NCI-H2107 treated with DMSO at 0.1 percent for 48 hours (cell line): Measurements from ENCODE around the gene TMEM44.
"Not testable (repeated sequence)": the region's sequence is repeated elsewhere in the genome, so short reads cannot be mapped to it uniquely, and the experiment has no call there.

Experiments
- DNase-seq: peaks from one replicate; lab custom pipeline; 2025; ENCODE audit not compliant: unreplicated experiment; lab: John Stamatoyannopoulos, UW

TMEM44 gene

DNA sequence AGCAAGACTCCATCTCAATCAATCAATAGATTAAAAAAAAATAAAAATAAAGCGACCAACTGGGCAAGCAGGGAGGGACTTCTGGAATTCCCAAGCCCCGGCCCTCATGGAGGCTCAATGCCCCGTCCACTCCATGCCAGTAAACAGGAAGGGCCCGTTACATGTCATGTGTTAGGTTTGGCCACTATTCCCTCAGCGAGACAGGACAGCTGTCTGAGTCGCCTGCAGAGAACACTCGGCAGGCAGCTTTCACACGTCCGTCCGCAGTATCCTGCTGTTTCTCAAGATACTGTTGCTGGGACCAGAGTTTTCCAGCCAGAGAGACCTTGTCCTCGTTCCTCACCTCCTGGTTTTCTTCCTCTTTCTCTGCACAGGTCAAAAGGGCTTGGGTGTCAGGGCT is 18.0 kb downstream of the TMEM44 start:
- no peak for DNase-seq

DNA sequence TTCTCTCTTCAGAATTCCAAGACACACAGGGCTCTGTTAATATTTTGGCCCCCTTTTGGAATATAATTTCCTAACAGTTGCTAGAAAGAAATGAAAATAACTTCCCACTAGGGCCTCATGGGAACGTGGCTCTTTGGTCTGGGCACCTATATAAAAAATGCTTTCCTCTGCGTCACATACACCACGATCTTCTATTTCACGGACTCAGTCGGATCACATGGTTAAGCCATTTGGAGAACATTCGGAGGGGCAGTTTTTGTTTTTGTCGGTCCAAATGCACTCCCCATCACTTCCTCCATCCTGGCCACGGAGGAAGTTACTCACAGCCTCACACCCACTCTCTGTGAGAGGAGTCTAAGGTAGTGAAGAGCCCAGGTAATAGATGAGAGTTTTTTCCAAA is 21.0 kb downstream of the TMEM44 start:
- DNase-seq = no peak

DNA sequence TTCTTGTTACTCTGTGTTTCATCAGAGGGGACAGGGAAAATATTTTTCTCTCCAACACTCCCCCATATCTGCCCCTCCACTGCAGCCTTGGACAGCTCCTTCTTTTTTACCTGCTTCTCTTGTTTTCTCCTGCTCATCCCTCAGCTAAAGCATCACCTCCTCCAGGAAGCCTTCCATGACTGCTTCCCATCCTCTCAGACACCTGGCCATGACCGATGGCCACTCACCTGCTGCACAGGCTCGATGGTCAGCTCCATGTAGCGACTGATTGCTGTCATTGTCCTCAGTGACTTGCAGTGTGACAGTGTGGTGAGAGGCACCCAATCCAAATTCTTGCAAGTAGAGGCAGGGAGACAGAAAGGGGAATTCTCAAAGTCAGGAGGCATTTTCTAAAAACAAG is 22.5 kb downstream of the TMEM44 start:
- no peak for DNase-seq

DNA sequence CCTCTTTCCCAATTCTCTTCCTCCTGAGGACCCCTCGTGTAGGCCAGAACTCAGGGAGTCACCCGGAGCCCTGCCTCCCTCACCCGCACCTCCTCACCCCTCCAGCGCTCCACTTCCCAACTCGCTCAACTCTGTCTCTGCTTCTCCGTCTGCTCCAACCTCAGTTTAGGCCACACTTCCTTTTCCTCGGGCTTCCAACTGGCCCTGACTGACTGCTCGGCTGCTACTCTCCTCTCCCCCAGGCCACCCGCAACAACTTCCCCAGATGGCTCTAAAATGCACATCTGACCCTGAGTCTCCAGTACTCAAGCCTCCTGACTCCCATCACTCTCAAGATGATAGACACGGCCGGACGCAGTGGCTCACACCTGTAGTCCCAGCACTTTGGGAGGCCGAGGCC is 23.6 kb downstream of the TMEM44 start:
- no peak for DNase-seq

DNA sequence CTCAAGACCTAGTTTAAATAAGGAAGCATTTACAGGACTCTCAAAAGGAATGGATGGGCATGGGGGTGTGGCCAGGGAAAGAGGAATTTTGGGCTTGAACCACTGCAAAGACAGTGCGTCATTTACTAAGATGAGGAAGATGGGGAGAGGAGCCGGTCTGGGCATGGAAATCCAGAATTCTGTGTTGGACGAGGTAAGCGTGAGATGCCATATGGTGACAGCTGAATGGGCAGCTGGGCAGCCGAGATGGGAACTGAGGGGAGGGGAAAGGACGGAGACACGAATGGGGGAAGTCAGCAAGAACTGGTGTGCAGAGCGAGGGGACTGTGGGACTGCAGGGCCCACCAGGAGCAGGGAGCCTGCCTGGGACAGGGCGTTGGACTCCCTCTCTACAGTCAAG is 24.2 kb downstream of the TMEM44 start:
- no peak for DNase-seq

DNA sequence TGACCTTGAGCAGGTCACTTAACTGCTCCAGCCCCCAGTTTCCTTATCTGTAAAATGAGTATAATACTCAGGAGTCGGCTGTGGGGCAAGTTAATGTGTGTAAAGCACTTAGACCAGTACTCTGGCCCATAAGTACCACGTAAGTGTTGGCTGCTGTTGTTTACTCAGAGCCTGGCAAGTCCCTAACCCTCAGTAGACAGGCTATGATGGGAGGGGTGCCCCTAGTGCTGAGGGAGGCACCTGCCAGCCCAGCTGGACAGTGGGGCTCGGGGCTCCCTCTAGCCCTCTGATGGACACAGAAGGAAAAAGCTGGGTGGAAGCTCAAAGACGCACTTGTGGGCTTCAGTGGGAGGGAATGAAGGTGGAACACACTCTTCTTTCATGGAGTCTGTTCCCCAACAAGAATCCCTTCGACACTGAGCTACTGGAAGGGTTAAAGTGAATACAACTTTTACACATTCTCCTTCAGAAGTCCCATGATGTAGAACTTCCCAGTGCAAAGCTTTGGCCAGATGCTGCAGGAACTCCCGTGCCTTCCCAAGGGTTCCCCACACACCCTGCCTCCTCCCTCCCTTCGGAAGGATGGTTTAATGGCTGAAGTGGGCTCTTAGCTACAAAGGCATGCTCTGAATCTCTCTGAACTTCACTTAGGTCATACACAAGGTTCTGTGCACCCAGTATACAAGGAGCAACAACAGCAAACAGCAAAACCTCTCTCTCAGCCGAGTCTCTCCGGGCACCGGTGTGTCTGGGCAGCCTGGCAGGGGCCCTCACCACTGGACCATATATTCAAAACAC is 25.4 kb downstream of the TMEM44 start:
- DNase-seq = no peak

DNA sequence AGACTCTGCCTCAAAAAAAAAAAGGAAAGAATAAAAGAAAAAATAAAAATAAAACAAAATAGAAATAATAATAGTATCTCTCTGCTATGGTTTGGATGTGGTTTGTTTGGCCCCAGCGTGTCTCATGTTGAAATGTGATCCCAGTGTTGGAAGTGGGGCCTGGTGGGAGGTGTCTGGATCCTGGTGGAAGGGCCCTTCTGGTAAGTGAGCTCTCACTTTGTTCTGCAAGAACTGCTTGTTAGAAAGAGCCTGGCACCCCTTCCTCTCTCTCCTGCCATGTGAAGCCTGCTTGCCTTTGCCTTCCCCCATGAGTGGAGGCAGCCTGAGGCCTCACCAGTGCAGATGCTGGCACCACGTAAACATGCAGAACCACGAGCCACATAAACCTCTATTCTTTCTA is 26.3 kb downstream of the TMEM44 start:
- no peak for DNase-seq

DNA sequence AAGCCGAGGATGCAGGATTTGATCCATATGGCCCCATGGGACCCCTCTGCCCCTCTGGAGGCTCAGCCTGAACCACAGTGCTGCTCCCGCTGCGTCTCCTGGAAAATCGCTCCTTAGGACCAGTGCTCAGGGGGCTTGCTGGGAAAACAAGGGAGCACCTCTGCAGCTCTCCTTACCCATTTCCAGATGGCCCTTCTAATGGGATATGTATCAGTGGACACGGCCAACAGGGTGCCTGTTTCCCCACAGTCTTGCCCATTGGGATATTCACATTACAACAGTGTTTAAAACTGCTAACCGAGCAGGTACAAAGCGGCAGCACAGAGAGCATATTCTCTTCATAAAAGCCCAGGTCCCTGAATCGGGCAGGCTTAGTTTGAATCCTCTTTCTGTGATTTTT is 27.1 kb downstream of the TMEM44 start:
- no peak for DNase-seq

DNA sequence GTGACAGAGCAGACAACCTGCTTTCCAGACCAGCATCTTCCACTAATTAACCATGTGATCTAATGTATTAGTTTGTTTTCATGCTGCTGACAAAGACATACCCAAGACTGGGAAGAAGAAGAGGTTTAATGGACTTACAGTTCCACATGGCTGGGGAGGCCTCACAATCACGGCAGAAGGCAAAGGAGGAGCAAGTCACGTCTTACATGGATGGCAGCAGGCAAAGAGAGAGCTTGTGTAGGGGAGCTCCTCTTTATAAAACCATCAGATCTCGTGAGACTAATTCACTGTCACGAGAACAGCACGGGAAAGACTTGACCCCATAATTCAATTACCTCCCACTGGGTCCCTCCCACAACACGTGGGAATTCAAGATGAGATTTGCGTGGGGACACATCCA is 27.9 kb downstream of the TMEM44 start:
- not testable (repeated sequence) for DNase-seq

DNA sequence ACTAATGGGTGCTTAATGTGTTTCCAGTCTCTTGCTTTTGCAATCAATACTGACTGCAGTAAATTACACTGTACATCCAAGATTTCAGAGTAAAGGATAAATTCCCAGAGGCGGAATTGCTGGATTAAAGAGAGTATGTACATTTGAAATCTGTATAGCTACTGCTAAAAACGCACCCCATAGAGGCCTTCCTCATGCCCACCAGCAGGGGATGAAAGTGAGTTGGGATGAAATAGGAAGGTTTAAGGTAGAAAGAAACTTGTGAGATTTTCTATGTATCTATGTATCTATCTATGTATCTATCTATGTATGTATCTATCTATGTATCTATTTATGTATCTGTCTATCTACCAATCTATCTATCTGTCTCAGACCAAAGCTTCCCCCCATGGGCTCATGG is 28.4 kb downstream of the TMEM44 start:
- no peak for DNase-seq

DNA sequence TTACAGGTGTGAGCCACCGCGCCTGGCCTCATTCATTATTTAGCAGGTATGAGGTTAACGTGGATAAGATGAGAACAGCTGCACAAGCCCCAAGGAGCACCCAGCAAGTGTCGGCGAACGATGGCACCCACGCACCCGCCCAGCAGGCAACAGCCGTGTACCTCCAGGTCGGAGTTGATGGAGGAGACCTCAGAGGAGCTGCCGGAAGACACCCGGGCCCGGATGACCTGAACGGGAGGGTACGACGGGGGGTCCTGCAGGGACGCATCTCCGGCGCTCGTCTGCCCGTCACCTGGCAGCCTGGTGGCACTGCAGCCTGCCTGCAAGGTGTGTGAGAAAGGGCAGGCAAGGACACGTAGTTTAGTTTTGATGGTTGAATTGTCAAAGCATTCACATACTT is 29.1 kb downstream of the TMEM44 start:
- DNase-seq = no peak

DNA sequence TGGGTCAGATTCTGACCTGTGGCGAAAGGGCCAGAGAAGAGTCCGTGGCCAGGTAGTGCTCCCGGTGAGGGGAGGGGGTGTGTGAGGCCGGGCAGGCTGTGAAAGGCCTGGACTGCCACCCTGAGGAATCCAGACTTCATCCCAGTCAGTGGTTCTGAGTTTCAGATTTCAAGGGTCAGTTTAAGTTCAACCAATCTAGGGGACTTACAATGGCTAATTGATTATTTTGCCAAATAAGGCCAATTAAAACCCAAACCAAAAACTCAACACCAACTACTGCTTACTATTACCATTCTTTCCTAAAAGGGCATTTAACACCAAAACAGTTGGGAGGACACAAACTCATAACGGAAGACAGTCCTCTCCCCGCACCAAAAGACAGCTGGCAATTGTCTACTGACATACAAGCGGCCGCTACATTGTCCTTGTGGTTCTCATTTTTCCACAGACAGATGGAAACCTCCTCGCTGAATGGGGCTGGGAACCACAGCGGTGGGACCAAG is 30.5 kb downstream of the TMEM44 start:
- DNase-seq = peak; percentile 44

DNA sequence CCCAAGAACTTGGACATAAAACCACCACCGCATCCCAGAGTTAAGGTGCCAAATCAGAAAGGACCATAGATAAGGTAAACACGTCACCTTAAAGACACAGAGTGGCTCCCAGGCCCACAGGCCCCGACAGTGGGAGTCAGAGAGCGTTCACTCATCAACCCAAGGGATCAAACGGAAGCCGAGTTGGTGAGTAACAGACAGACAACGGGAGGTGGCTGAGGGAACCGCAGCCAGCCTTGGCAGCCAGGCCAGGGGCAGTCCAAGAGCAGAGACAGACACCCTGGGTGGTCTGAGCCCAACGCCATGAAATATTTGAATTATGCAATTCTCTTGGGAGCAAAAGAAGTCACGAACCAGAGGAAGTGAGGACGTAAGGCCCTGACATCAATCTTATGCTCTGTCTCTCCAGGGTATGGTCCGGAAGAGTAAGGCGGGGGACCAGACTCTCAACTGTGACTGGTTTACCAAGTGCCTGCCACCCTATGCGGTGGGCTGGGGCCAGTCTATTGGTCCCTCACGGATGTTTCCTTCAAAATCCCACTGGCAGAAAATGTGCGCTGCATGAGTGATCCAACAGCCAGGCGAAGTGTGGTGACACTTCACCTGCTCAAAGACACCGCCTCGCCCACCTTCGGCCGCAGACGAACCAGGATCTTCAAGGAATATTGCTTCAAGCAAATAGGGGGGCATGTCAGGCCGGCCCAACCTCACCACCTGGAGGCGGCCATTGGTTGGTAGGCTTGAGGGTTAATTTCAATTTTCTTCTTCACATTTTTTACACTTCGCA is 34.3 kb downstream of the TMEM44 start:
- DNase-seq = no peak

DNA sequence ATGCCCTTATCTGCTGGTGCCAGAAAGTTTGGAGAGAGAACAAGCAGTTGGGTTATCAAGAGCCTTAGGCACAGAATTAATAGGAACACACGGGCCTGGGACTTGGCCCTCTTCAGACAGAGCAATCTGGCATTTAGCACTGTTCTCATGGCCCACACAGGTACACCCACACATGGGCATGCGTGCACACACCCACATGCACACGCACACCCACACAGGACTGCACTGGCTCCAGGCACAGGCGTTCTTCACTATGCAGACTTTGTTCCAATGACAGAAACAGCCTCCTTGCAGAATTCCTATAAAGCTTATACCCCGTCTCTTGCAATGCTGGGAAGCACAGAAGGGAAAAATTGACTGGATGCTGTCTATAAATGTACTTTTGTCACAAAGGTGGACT is 36.3 kb downstream of the TMEM44 start:
- no peak for DNase-seq

DNA sequence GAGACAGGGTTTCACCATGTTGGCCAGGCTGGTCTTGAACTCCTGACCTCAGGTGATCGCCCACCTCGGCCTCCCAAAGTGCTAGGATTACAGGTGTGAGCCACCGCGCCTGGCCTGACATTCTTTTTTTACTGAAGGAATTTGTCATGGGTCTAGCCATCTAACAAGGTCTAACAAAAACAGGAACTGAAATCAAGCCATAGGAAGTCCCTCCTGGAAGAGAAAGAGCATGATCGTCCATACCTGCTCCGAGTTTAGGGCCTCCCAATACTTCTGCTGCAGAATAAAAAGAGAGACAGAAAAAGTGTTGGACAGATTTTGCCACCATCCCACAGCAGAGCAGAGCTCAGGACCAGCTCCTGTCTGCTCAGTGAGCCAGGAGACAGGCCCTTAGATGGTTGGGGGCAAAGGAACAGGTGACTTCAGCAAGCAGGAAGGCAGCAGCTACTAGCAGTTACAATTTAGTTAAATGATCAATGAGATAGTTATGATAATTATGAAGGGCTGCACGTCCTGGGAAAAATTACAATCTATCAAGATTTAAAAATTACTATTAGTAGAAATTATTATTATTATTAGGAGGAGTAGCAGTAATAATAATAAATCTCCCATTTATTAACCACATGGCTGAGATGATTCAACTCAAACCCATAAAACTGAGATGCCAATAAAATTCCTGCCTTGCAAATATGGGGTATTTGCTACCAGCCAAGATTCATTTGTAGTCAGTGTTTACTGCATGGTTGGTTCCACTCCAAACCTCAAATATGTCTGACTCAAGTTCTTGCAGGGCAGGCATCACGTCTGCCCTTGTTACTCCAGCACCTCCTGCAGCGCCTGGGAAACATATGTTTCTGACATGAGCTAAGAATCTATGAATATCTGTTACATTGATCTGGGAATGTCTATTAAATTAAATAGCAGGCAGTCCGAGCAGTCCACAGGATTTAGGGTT is 40.1 kb downstream of the TMEM44 start:
- DNase-seq = peak; percentile 84

DNA sequence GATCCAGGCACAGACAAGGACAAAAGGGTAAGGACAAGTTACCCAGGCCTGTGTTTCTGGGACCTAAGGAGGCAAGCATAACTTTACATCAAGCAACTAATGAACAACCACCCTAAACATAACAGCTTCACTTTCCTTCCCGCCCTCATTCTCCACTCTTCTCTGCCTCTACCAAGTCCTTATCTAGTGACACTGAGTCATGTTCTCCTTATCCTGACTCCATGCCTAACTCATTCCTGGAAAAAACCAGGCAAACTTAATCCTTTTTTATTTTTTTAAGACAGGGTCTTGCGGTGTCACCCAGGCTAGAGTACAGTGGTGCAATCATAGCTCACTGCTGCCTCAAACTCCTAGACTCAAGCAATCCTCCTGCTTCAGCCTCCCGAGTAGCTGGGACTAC is 44.5 kb downstream of the TMEM44 start:
- DNase-seq = no peak

DNA sequence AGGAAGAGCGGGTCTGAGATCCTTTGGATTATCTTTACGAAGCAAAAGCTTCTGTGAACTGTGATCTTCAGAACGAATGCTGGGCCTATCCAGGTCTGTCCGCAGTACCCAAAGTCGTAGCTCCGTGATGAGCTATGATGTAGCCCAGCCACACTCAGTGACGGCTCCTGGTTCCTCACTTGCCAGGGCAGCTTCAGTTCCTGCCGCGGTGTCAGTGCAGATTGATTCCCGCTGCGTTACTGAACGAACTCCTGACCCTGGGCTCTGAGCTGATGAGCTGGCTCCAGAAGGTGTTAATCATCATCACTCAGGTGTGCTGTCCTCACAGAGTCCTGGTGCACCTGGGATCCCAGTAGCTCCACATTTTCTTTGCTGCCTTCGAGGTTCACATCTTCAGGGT is 45.0 kb downstream of the TMEM44 start:
- DNase-seq = no peak

DNA sequence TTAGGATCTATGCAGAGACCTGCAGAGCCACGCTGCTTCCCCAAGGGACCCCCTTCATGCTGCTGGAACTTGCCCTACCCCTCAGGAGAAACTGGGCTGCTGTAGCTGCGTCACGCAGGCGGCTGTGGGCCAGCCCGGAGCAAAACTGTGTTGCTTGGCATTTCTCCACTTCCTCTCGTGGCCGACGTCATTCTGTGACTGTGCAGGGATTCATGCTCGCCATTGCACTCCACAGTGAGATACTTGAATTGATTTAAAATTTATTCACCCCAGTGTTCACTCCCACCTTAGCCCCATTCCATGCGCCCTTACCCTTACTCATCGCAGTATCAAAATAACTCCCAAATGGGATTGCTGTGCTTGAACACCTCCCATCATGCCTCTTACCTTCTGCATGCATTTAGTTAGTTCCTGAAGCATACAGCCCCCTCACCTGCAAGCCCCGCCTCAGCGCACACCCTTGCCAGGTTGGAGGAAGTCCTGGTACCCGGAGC is 45.7 kb downstream of the TMEM44 start:
- DNase-seq = no peak

DNA sequence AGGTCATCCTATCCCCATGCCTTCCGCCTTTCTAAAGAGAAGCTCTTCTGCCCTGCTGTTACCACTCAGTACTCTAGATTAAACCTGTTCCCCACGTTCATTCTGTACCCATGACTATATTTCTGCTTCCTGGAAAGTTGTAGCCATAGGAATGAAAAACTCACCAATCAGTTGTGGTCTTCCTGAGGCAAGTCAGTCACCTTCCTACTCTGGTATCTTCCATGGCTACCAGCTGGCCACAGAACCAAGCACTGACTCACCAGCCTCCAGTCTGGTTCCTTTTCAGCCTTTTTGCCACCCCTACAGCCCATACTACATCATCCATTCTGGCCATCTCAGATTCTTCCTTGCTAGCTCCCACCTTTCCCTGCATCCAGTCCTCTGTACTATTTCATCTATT is 46.4 kb downstream of the TMEM44 start:
- no peak for DNase-seq

DNA sequence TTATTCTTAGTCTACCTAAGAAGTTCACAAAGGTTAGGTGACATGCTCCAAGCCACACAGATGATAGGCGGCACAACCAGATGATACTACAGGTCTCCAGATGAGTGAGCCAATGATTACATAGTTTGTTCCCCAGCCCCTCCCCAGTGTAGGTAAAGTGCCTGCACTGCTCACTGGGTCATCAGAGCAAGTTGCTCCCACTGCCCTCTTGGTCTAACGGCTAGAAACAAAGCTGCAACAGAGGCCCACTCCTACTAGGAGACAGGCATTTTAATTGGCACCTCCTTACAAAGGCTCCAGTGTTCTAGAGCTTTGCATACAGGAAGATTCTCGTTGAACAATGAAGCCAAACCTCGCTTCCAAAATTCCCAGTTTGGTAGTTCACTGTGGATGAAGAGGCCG is 47.3 kb downstream of the TMEM44 start:
- DNase-seq = no peak

DNA sequence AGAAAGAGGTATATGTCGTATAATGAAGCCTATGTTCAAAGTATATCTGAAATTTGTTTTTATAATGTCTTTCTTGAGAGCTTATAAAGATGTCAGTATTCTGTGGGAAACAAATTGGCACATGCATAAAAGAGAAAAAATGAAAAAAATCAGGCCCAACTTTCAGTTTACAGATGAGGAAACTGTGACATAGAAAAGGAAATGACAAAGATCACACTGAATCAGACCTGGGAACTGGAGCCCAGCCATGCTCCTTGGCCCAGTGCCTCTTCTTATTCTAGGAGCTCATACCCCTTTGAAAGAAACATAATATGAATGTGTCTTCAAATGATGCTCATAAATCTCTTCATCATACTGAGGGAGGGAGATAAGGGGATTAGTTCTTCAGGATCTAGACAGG is 48.4 kb downstream of the TMEM44 start:
- DNase-seq = no peak
